Hematopoietic multipotent progenitor cell treated with erythropoietin and hydrocortisone succinate and interleukin-3 and kit ligand, for 17 days (in vitro differentiated cells): ENCODE measurements around the gene ASB6.

Source experiments
- DNase-seq: peaks from one replicate; pipeline ENCODE4 v3.0.0-alpha.2; 2015; ENCODE audit warnings: low spot score

The ASB6 gene

GRCh38 chr9:129624947-129625346 is 17.0 kb downstream of the ASB6 start:
- no peak for DNase-seq

- DNase-seq, result peak; percentile 49
Observed at GRCh38 chr9:129624168-129624759, 17.7 kb downstream of the ASB6 start.

DNA sequence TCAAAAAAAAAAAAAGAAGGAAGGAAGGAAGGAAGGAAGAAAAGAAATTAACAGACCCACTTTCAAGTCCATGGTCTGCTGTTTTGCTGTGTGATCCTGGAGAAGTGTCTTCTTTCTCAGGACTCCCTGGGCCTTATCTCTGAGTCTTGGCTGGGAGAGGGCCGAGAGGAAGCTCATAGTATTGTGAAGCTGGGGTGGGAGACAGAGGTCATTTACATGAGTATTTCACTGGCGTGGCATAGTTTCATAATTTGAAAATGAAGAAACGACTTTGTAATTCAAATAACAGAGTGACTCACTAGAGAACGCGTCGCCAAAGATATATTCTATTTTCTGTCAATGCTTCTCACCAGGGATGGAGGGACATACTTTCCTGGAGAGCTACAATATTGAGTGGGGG is 18.6 kb downstream of the ASB6 start:
- DNase-seq, result no peak

DNA sequence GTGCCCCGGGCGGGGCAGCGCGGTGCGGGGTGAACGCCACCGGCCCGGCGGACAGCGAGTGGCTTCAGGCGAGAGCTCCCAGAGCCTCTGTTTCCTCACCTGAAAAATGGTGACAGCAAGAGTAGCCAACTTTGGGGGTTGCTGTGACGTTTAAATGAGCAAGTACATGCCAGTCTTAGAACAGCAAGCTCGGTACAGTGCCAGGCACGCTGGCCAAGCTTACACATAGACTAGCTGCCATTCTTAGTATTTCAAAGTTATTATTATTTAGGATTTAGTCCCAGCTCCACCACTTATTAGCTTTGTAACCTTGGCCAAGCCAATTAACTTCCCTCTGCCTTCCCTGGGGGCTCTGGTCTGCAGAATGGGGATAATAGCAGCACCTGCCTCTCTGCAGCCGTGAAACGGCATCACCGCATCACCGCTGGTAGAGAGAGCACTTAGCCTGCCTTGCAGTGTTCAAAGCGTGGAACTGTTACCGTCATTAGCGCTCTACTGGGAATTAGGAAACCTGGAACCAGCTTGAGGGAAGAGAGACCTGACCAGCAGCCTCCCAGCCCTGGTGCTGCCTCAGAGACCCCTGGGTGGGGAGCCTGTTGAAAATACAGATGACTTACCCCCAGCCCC is 21.2 kb downstream of the ASB6 start, which contains the start of gene C9orf50:
TSS of gene C9orf50 (minus strand) at position 433 of the 627 bp plus-strand sequence. CDS start 527 bp downstream, outside the sequence.
- DNase-seq, result no peak

DNA sequence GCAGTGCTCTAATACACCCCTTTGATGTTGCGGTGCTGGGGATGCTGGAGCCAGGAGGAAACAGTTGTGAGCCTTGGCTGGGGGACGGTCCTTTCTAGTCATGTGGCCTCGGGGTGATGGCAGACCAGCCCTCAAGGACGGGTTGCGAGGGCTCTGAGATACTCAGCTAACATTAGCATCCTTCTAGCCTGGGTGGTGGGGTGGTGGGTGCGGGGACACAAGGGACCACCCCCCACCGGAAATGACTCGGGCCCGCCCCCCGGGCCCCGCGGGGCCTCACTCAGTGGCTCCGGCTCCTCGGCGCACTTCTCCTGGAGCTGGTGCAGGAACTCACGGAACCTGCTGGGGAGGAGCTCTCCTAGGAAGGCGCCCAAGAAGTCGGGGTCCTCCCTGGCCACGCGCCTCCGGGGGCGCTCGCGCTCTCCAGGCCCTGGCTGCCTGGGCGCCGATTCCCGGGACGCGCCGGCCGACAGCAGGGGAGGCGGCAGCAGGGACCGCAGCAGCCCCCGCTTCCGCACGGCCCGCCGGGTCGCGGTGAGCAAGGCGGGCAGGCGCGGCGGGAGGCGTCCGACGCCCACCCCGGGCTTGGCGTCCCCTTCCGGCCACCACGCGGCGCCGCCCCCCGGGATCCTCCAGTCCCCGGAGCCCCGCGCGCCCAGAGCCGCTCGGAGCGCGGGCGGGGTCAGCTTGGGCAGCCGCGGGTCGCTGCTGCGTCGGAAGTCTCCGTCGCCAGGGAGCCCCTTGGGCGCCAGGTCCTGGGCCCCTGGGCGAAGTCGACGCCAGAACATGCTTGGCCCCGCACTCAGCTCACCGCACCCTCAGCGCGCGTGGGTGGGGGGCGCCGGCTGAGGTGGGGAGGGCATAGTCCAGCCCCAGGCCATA is 21.9 kb downstream of the ASB6 start:
- DNase-seq, result no peak

- DNase-seq, result no peak
Observed at GRCh38 chr9:129617167-129617566, 24.8 kb downstream of the ASB6 start.

GRCh38 chr9:129615407-129616285 is 26.3 kb downstream of the ASB6 start:
- no peak for DNase-seq

GRCh38 chr9:129614932-129615331 is 27.0 kb downstream of the ASB6 start:
- no peak for DNase-seq

- DNase-seq, result no peak
Observed at GRCh38 chr9:129613520-129614175, 28.3 kb downstream of the ASB6 start.

- no peak for DNase-seq
Observed at GRCh38 chr9:129612815-129613519, 29.0 kb downstream of the ASB6 start.

DNA sequence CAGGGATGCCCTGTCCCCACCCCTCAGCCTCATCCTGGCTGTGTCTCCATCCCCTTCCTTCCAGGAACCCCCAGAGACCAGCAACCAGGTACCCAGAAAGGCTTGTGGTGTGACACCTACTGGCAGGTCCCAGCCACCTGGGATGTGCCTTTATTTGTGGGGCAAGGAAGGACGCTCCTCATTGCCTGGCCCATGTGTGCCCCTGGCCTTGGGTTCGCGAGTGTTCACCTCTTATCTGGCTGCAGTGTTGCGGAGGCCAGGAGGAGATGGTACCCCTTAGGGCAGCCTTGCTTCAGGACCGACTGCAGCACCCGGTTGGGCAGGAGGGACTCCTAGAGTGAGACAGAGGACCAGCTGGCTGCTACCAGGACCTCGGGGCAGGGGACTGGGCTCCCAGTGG is 29.8 kb downstream of the ASB6 start:
- no peak for DNase-seq

DNA sequence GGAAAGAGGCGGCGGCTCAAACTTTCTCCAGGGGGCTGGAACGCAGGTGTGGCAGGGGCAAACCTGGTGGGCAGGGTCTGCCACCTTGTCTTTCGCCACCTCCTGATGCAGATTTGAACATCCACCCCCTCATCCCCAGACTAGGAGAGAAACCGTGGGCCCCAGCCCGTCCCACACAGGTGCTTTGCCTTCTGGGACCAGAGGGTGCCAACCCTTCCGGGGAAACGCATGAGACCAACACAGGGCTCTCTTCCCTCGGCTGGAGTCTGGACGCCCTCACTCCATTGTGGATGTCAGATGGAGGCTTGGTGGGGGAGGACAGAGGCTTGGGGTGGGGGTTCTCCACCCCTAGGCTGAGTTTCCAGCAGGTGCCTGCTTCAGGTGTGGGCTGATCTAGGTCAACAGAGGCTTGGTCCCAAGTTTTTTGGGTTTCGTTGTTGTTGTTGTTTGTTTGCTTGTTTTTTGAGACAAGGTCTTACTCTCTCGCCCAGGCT is 30.6 kb downstream of the ASB6 start:
- DNase-seq, result no peak

DNA sequence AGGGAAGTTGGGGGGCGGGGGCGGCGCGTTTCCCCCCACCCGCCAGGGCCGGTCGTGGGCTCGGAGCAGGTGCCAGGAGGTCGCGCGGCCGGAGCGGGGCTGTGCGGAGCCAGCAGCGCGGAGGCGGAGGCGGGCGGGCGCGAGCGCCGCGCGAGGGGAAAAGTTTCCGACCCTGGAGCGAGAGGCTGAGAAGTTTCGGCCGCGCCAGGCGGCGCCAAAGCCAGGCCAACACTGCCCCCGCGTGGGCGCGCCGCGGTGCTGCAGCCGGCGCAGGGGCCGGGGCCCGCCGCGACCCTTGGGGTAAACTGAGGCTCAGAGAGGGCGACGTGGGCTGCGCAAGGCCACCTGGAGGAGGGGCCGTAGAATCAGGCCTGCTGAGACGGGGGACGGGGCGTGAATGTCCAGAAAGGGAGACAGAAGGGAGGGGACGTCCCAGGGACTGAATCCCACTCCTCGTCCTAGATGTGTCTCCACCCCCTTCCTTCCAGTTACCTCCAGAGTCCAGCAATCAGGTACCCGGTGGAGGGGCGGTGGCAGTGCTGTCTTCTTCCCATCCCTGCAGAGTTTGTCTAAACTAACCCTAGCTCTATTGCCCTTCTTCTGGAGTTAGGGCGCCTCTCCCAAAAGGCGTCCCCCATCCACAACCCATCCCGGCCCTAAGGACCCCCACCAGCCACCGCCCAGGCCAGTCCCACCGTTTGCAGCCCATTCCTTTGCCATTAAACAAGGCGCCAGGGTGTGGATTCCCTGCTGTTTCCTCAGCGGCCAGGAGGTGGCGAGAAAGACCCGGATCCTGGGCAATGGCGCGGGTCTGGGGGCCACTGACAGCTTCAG is 31.3 kb downstream of the ASB6 start:
- DNase-seq, result peak; percentile 21

GRCh38 chr9:129610213-129610472 is 31.8 kb downstream of the ASB6 start:
- DNase-seq, result no peak

DNA sequence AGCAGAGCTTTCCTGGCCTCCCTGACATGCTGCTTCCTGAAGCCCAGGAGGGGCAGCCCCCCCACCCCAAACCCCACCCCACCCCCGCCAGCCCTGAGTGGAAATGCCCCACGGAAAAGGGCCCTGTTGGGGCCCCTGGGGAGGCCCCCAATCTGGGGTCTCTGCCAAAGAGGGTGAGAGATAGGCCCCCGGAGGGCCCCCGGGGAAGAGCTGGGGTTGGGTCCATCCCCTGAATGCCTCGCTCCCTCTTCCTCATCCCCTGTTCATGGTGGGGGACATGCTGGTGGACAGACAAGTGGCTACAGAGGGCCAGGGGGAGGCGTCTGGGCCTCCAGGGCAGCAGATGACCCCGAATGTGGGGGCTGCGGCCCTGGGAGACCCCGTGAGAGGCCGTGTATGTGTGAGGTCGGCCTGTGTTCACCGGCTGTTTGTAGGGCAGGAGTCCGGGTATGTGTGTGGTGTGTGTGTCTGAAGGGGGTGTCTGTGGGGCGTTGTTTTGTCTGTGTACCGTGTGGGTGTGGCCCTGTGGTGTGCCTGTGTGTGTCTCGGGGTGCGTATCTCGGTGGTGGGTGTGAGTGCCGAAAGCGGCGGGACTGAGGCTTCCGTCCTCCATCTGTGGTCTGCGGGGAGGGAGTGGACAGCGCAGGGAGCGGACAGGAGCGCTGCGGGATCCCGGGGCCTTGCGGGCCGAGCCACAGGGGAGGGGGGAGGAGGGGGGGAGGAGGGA is 32.3 kb downstream of the ASB6 start:
- no peak for DNase-seq

DNA sequence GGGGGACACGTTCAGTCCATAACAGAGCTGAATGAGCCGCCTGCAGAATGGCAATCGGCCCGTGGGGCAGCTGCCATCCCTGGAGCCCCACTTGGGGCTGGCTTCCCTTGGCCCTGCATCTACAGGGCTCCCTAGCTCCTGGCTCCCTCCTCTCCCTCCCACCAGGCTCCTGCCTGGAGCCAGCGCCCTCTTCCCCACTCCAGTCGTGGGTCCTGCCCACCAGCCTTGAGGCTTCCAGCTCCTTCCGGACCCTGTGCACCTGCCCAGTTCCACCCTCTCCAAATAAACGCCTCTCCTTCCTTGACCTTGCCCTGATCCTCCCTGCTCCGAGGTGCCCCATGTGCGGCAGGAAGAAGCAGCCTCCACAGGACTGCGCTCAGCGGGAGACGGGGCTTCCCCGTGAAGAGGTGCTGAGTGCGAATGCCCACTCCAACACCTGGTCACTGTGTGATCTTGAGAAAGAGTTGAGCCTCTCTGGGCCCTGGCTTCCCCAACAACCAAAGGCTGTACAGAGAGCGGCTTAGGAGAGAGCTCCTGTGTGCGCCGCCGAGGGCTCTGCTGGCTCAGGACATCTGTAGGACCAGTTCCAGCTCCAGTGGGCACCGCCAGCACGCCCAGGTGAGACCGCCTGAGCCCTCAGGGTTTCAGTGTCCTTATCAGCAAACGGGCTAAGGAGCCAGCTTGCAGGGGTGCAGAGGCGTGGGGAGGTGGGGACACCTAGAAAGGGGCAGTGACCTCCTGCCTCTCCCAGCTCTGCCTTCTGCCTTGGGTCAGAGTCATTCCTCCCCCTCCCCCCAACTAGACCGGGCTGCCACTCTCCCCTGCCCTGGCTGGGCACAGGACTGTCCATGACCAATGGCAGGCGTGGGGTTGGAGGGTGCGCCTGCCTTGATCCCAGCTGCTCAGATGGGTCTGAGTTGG is 33.1 kb downstream of the ASB6 start:
- DNase-seq, result no peak

- no peak for DNase-seq
Observed at GRCh38 chr9:129607027-129607387, 34.9 kb downstream of the ASB6 start.
